HepG2 (cell line): ENCODE measurements around the gene GINM1. TPM values are rescaled to one million over a fixed set of nuclear protein-coding genes. Genes with fewer than 3 reads are reported as not detected.

Experiments used
- ESRRA ChIP-seq: sonication (generic); formaldehyde crosslinking; IDR thresholded peaks from 2 replicates; pipeline ENCODE4 v1.5.1; 2020; ENCODE audit warnings: mild to moderate bottlenecking, low read depth, missing genetic modification reagents
- HDAC6 ChIP-seq: fragments of 200-600 bp; sonication (generic); IDR thresholded peaks from 2 replicates; pipeline ENCODE4 v1.7.0; 2017; ENCODE audit warnings: mild to moderate bottlenecking, antibody characterized with exemption, low read length, low read depth
- IRF1 ChIP-seq: sonication (generic); formaldehyde crosslinking; IDR thresholded peaks from 2 replicates; pipeline ENCODE4 v1.4.0; 2020; ENCODE audit warnings: low read depth, mild to moderate bottlenecking, missing genetic modification reagents
- POLR2AphosphoS2 ChIP-seq: IDR thresholded peaks from 2 replicates; pipeline ENCODE4 v1.6.1; 2011; ENCODE audit warnings: low read depth, low read length, improper control_type of control experiment
- RBM22 ChIP-seq: fragments of 200-400 bp; formaldehyde crosslinking; optimal IDR thresholded peaks from 2 replicates; pipeline ENCODE3; 2017; ENCODE audit warnings: mild to moderate bottlenecking, low read length, moderate library complexity
- RFX3 ChIP-seq: IDR thresholded peaks from 2 replicates; pipeline ENCODE4 v1.6.1; 2016; ENCODE audit warnings: missing biosample characterization, missing genetic modification reagents
- ZFAT ChIP-seq: sonication (generic); formaldehyde crosslinking; conservative IDR thresholded peaks from 2 replicates; pipeline ENCODE4 v1.8.1; 2023; ENCODE audit warnings: missing genetic modification reagents, inconsistent platforms
- ZMYM2 ChIP-seq: sonication (generic); formaldehyde crosslinking; IDR thresholded peaks from 2 replicates; pipeline ENCODE4 v1.8.0; 2022; ENCODE audit warnings: mild to moderate bottlenecking, missing genetic modification reagents
- ZNF232 ChIP-seq: sonication (generic); formaldehyde crosslinking; IDR thresholded peaks from 2 replicates; pipeline ENCODE4 v1.4.0; 2020; ENCODE audit warnings: missing genetic modification reagents, borderline replicate concordance
- ZNF546 ChIP-seq: sonication (generic); formaldehyde crosslinking; conservative IDR thresholded peaks from 2 replicates; pipeline ENCODE4 v1.8.1; 2023; ENCODE audit warnings: mild to moderate bottlenecking, missing genetic modification reagents
- ZNF577 ChIP-seq: sonication (generic); formaldehyde crosslinking; IDR thresholded peaks from 2 replicates; pipeline ENCODE4 v1.4.0; 2020; ENCODE audit warnings: mild to moderate bottlenecking, low read depth, missing genetic modification reagents, borderline replicate concordance
- ZNF879 ChIP-seq: sonication (generic); formaldehyde crosslinking; IDR thresholded peaks from 2 replicates; pipeline ENCODE4 v1.8.1; 2023; ENCODE audit warnings: missing genetic modification reagents
- ZZZ3 ChIP-seq: sonication (generic); formaldehyde crosslinking; IDR thresholded peaks from 2 replicates; pipeline ENCODE4 v1.4.0; 2020; ENCODE audit warnings: missing genetic modification reagents, mild to moderate bottlenecking, borderline replicate concordance
- polyA plus RNA-seq, 8 experiments: library from polyadenylated mRNA; depleted of rRNA in 3 of 8; stranded (reverse) in 7 of 8; unstranded in 1 of 8; fragments of >200 nt; fragmentation: Illumina TruSeq in 4 of 8; extraction: Trizol in 4 of 8; gene quantifications; 2 replicates each; pipeline versions ENCODE4 v1.2.1 to v1.2.3, GENCODE V29; 2011 to 2016; ENCODE audit warnings: low read depth in 4 of 8, missing spikeins in 1 of 8, mixed read lengths in 1 of 8; ENCODE audit not compliant: insufficient read depth in 1 of 8
- total RNA-seq, 5 experiments: library from RNA; depleted of rRNA; stranded (reverse); fragments of >200 nt; fragmentation: Illumina TruSeq; extraction: Trizol; gene quantifications; 2 replicates each; pipeline ENCODE4 v1.2.3, GENCODE V29; 2016; ENCODE audit warnings: low read depth in 1 of 5
- TF ChIP-seq, protein P1 (sequence below): sonication (generic); formaldehyde crosslinking; IDR thresholded peaks from 2 replicates; pipeline ENCODE4 v1.4.0; 2020; ENCODE audit warnings: missing genetic modification reagents, borderline replicate concordance
- TF ChIP-seq, protein P2 (sequence below): sonication (generic); formaldehyde crosslinking; IDR thresholded peaks from 2 replicates; pipeline ENCODE4 v1.5.0; 2020; ENCODE audit warnings: missing genetic modification reagents
- TF ChIP-seq, protein P3 (sequence below): sonication (generic); formaldehyde crosslinking; IDR thresholded peaks from 2 replicates; pipeline ENCODE4 v1.4.0; 2020; ENCODE audit warnings: mild to moderate bottlenecking, missing genetic modification reagents
- TF ChIP-seq, protein P4 (sequence below): sonication (generic); formaldehyde crosslinking; IDR thresholded peaks from 2 replicates; pipeline ENCODE4 v1.8.0; 2022; ENCODE audit warnings: missing genetic modification reagents, mild to moderate bottlenecking, moderate library complexity, borderline replicate concordance

The GINM1 gene
- total and polyA plus RNA-seq, 2 of the 13 experiments (the other 11 are each of a cell fraction or from before 2014, with no cell fraction given) = 19.4 to 27.5 TPM

DNA sequence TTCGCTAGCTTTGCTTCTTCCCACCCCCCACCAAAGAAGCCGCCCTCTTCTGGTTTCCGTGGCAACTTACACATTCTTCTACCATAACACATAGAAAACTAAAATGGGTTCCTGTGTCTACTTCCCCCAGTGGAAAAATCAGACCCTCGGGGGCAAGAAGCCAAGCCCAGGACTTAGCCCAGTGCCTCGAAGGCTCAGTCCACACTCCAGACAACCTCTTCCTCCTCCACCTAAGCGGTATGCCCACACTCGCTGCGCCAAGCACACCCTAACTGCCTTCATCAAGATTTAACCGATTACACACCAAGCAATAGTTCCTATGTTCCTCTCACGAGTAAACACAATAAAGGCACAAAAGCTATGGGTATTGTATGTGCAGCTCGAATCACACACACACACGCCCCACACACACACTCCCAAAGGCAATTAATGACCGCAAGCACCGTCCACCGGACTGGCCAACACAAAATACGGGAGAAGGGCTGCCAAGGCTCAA lies 20.9 kb upstream of the GINM1 start (continued):
- TF ChIP-seq, protein P1, sequence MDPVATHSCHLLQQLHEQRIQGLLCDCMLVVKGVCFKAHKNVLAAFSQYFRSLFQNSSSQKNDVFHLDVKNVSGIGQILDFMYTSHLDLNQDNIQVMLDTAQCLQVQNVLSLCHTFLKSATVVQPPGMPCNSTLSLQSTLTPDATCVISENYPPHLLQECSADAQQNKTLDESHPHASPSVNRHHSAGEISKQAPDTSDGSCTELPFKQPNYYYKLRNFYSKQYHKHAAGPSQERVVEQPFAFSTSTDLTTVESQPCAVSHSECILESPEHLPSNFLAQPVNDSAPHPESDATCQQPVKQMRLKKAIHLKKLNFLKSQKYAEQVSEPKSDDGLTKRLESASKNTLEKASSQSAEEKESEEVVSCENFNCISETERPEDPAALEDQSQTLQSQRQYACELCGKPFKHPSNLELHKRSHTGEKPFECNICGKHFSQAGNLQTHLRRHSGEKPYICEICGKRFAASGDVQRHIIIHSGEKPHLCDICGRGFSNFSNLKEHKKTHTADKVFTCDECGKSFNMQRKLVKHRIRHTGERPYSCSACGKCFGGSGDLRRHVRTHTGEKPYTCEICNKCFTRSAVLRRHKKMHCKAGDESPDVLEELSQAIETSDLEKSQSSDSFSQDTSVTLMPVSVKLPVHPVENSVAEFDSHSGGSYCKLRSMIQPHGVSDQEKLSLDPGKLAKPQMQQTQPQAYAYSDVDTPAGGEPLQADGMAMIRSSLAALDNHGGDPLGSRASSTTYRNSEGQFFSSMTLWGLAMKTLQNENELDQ = no peak
- TF ChIP-seq RFX3 (CRISPR knock-in tag) = peak; percentile 56; the same call in 1 of the 2 replicates
- TF ChIP-seq POLR2AphosphoS2 = 0 out of 2 replicates have a peak, but pooled peaks have one; percentile 60
- TF ChIP-seq RBM22 = peak; percentile 16
- TF ChIP-seq ZNF546 (CRISPR knock-in tag) = 0 out of 2 replicates have a peak, but pooled peaks have one; percentile 7
- TF ChIP-seq ZMYM2 (CRISPR knock-in tag) = no peak
- TF ChIP-seq ZNF577 (CRISPR knock-in tag) = peak; percentile 74; the same call in 1 of the 2 replicates
- TF ChIP-seq, protein P2, sequence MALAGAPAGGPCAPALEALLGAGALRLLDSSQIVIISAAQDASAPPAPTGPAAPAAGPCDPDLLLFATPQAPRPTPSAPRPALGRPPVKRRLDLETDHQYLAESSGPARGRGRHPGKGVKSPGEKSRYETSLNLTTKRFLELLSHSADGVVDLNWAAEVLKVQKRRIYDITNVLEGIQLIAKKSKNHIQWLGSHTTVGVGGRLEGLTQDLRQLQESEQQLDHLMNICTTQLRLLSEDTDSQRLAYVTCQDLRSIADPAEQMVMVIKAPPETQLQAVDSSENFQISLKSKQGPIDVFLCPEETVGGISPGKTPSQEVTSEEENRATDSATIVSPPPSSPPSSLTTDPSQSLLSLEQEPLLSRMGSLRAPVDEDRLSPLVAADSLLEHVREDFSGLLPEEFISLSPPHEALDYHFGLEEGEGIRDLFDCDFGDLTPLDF (CRISPR knock-in tag) = 0 out of 2 replicates have a peak, but pooled peaks have one; percentile 2
- 0 out of 2 replicates have a peak, but pooled peaks have one; percentile 51 for TF ChIP-seq ZNF232 (CRISPR knock-in tag)
- TF ChIP-seq, protein P3, sequence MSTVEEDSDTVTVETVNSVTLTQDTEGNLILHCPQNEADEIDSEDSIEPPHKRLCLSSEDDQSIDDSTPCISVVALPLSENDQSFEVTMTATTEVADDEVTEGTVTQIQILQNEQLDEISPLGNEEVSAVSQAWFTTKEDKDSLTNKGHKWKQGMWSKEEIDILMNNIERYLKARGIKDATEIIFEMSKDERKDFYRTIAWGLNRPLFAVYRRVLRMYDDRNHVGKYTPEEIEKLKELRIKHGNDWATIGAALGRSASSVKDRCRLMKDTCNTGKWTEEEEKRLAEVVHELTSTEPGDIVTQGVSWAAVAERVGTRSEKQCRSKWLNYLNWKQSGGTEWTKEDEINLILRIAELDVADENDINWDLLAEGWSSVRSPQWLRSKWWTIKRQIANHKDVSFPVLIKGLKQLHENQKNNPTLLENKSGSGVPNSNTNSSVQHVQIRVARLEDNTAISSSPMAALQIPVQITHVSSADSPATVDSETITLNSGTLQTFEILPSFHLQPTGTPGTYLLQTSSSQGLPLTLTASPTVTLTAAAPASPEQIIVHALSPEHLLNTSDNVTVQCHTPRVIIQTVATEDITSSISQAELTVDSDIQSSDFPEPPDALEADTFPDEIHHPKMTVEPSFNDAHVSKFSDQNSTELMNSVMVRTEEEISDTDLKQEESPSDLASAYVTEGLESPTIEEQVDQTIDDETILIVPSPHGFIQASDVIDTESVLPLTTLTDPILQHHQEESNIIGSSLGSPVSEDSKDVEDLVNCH = 0 out of 2 replicates have a peak, but pooled peaks have one; percentile 44
- no peak for TF ChIP-seq ZFAT (CRISPR knock-in tag)
- TF ChIP-seq ESRRA (CRISPR knock-in tag) = peak; percentile 2; the same call in 1 of the 2 replicates
- 0 out of 2 replicates have a peak, but pooled peaks have one; percentile 2 for TF ChIP-seq ZZZ3
- TF ChIP-seq HDAC6 = 0 out of 2 replicates have a peak, but pooled peaks have one; percentile 53
- TF ChIP-seq, protein P4, sequence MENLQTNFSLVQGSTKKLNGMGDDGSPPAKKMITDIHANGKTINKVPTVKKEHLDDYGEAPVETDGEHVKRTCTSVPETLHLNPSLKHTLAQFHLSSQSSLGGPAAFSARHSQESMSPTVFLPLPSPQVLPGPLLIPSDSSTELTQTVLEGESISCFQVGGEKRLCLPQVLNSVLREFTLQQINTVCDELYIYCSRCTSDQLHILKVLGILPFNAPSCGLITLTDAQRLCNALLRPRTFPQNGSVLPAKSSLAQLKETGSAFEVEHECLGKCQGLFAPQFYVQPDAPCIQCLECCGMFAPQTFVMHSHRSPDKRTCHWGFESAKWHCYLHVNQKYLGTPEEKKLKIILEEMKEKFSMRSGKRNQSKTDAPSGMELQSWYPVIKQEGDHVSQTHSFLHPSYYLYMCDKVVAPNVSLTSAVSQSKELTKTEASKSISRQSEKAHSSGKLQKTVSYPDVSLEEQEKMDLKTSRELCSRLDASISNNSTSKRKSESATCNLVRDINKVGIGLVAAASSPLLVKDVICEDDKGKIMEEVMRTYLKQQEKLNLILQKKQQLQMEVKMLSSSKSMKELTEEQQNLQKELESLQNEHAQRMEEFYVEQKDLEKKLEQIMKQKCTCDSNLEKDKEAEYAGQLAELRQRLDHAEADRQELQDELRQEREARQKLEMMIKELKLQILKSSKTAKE = peak; percentile 18; the same call in 1 of the 2 replicates
- peak; percentile 21; the same call in 1 of the 2 replicates for TF ChIP-seq ZNF879 (CRISPR knock-in tag)
- 0 out of 2 replicates have a peak, but pooled peaks have one; percentile 7 for TF ChIP-seq IRF1 (CRISPR knock-in tag)
